Activated CD8-positive, alpha-beta T cell treated with anti-CD3 and anti-CD28 coated beads, Interleukin-2, amount 10 ng/mL, durations not matched to agents 7 days and 5 days (primary cell): Measurements from ENCODE around the gene PLBD1. TPM values are rescaled to one million over a fixed set of nuclear protein-coding genes. Genes with fewer than 3 reads are reported as not detected.

ENCODE experiments used
- ATAC-seq: fragments of 150-1000 bp; cut with Tn5 transposase; one replicate; pipeline ENCODE4 v1.10.0; 2021; ENCODE audit warnings: moderate library complexity
- CTCF ChIA-PET: fragments of 350-600 bp; sonication (Branson Sonifier 250); formaldehyde crosslinking; loops from one replicate; lab custom pipeline; 2021; ENCODE audit warnings: antibody characterized with exemption; lab: Charles Lee
- POLR2A ChIA-PET: fragments of 350-600 bp; sonication (Branson Sonifier 250); formaldehyde crosslinking; loops from one replicate; lab custom pipeline; 2021; ENCODE audit warnings: antibody characterized with exemption; lab: Charles Lee
- DNase-seq: peaks from one replicate; pipeline ENCODE4 v3.0.0-alpha.2; 2020
- H3K27ac Mint-ChIP-seq: one replicate; pipeline ENCODE4 v1.8.0; 2021; ENCODE audit warnings: mild to moderate bottlenecking, mixed read lengths
- H3K27me3 Mint-ChIP-seq: one replicate; pipeline ENCODE4 v1.8.0; 2021; ENCODE audit warnings: low read depth, mixed read lengths
- H3K36me3 Mint-ChIP-seq: one replicate; pipeline ENCODE4 v1.8.0; 2021; ENCODE audit warnings: low read depth, mixed read lengths
- H3K4me1 Mint-ChIP-seq: one replicate; pipeline ENCODE4 v1.8.0; 2021; ENCODE audit warnings: low read depth, mixed read lengths
- H3K4me3 Mint-ChIP-seq: one replicate; pipeline ENCODE4 v1.8.0; 2021; ENCODE audit warnings: mild to moderate bottlenecking, mixed read lengths
- H3K9me3 Mint-ChIP-seq: one replicate; pipeline ENCODE4 v1.8.0; 2022; ENCODE audit warnings: mixed read lengths; ENCODE audit not compliant: insufficient read depth
- total RNA-seq, 2 experiments: library from RNA; stranded (reverse); gene quantifications; one replicate each; pipeline ENCODE4 v1.2.3, GENCODE V29; 2021

PLBD1 gene
- total RNA-seq, 2 experiments from 2014 or later, result not detected

DNA sequence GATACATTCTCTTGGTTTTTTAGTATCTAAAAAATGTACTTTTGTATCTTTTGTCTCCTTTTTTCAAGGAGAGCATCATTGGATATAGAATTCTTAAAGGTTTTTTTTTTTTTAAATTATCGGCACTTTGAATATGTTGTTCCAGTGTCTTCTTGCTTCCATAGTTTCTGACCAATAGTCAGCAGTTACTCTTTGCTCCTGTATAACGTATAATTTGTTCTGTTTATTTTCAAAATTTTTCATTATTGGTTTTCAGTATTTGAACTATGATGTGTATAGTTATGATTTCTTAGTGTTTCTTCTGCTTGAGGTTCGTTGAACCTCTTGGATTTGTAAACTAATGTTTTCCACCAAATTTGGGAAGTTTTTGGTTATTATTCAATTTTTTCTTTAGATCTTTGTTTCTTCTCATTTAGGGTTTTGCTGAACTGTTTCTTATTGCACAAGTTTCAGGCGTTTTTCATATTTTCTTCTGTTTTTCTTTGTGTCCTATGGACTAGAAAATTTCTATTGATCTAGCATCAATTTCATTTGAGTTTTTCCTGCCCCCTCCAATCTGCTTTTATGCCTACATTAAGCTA is 93.9 kb downstream of the PLBD1 start:
- Mint-ChIP-seq H3K9me3 (peaks cover 50% of the 10 kb centered on the region), H3K27me3 (no peaks in the 10 kb centered on the region), H3K4me3 (no peak overlapping the region), H3K27ac (no peak overlapping the region), H3K4me1 (no peaks in the 10 kb centered on the region), H3K36me3 (peaks cover 80% of the 10 kb centered on the region)
- ATAC-seq (no peak), DNase-seq (no peak)
- ChIA-PET CTCF (no interaction called here), POLR2A (no interaction called here)

GRCh38 chr12:14471497-14471896 is 96.2 kb downstream of the PLBD1 start:
- CTCF ChIA-PET, result no interaction called here
- Mint-ChIP-seq H3K27ac (no peak overlapping the region), H3K27me3 (no peaks in the 10 kb centered on the region), H3K9me3 (peaks cover 50% of the 10 kb centered on the region), H3K4me1 (no peaks in the 10 kb centered on the region), H3K36me3 (peaks cover 85% of the 10 kb centered on the region), H3K4me3 (no peak overlapping the region)
- DNase-seq, result no peak
- POLR2A ChIA-PET, result no interaction called here
- no peak for ATAC-seq

GRCh38 chr12:14460212-14460841 is 107.4 kb downstream of the PLBD1 start:
- Mint-ChIP-seq H3K27me3 (no peaks in the 10 kb centered on the region), H3K36me3 (peaks cover 56% of the 10 kb centered on the region), H3K27ac (no peak overlapping the region), H3K4me1 (no peaks in the 10 kb centered on the region), H3K4me3 (no peak overlapping the region), H3K9me3 (no peaks in the 10 kb centered on the region)
- ATAC-seq (no peak), DNase-seq (no peak)
- POLR2A ChIA-PET, result no interaction called here
- CTCF ChIA-PET, result no interaction called here

DNA sequence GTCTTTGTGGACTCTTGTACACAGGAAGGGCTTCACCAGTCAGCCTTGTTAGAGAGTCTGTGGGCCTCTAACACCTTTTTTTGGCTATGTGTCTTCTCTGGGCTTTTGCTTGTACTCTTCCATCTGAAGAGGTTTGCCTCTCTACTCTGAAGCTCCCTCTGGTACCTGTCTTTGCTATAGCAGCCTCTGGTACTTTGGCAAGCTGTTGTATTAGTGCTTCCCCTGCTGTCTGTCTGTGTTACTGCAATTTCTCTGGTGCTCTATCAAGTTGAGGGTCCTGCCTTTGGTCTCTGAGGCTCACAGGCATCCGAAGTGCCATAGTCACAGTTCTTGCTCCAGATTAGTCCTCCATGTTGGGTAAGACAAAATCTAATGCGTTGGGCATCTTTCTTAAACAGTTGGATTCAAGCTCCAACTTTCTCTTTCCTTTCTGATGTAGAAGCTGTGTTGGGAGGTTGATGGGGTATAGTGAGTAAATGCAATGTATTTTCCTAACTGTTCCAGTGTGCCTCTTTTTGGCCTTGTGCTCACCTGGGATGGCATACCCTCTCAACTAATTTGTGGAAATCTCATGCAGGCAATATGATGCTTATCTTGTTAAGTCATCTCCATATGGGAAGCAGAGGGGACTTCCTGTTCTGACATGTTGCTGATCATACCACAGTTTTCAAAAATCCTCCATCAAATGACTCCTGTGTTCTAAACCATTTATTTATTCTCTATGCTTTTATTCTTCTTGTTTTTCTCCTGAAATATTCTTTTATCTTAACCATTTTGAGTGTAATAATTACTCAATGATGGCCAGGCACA is 113.4 kb downstream of the PLBD1 start:
- H3K4me3 Mint-ChIP-seq, result no peak overlapping the region
- peak; percentile 59 for DNase-seq
- H3K27ac Mint-ChIP-seq, result peak overlapping the region; percentile 74
- CTCF ChIA-PET, result interaction anchor here (0.6 to 5.4 kb wide), 41 partner anchors 10 to 348 kb away, joined by 3 to 72 read pairs (median 5); partner anchors contain the start of gene ATF7IP
- H3K27me3 Mint-ChIP-seq, result no peaks in the 10 kb centered on the region
- POLR2A ChIA-PET, result interaction anchor here (0.7 to 2.3 kb wide), 7 partner anchors 9 to 216 kb away, joined by 3 to 14 read pairs (median 3); partner anchors contain the start of gene ATF7IP
- peaks cover 69% of the 10 kb centered on the region for H3K36me3 Mint-ChIP-seq
- H3K4me1 Mint-ChIP-seq, result peaks cover 42% of the 10 kb centered on the region
- H3K9me3 Mint-ChIP-seq, result peaks cover 3% of the 10 kb centered on the region
- ATAC-seq, result peak; percentile 84

Other genes with a start within 250 kb of the PLBD1 start
- 100 to 1,000 TPM in 1 of 2 experiments, 10 to 100 TPM in 1; 99.8 to 104 TPM for gene ATF7IP, start 202.2 kb downstream of the PLBD1 start, total RNA-seq
- gene GUCY2C, start 128.7 kb upstream of the PLBD1 start, total RNA-seq, result not detected
- 10 to 100 TPM; 98.2 to 98.6 TPM for gene WBP11, start 235.6 kb upstream of the PLBD1 start, total RNA-seq
- 1 to 10 TPM; 1.4 to 1.5 TPM for gene C12orf60, start 235.8 kb upstream of the PLBD1 start, total RNA-seq
- gene SMCO3, start 246.3 kb upstream of the PLBD1 start, total RNA-seq, result not detected